ENCODE results near the gene RAVER2. TPM values are rescaled to one million over a fixed set of nuclear protein-coding genes. Genes with fewer than 3 reads are reported as not detected.

The RAVER2 gene
- total and polyA plus RNA-seq, 2 donors (not counting 1 experiment from before 2014, with no cell fraction given): 0.82 to 1.4 TPM

- Histone ChIP-seq H2AFZ (ENCODE audit: insufficient read depth, low read depth, low read length, poor library complexity, severe bottlenecking) (no peak overlapping the region), H3K4me3 (ENCODE audit: control extremely low read depth in 1 of 5, extremely low read depth in 1 of 5, insufficient read depth in 1 of 5, low read depth in 2 of 5, low read length in 4 of 5) (no peak overlapping the region), H3K4me2 (replicated peaks; ENCODE audit: low read depth, low read length, poor library complexity, severe bottlenecking) (no peak overlapping the region), H3K9ac (ENCODE audit: low read length) (no peak overlapping the region), H3K79me2 (ENCODE audit: control insufficient read depth, insufficient read depth, low read length) (peaks cover 6% of the 10 kb centered on the region), H3K27ac (ENCODE audit: low read length in 2 of 2) (no peak overlapping the region), H4K20me1 (ENCODE audit: control insufficient read depth, insufficient read depth, low read length, poor library complexity, severe bottlenecking) (no peaks in the 10 kb centered on the region), H3K27me3 (replicated peaks in 1 of 4; ENCODE audit: control extremely low read depth in 1 of 4, control insufficient read depth in 3 of 4, insufficient read depth in 4 of 4, low read length in 3 of 4) (no peaks in the 10 kb centered on the region), H3K36me3 (replicated peaks in 1 of 2; ENCODE audit: control extremely low read depth in 1 of 2, control insufficient read depth in 1 of 2, extremely low read depth in 1 of 2, insufficient read depth in 2 of 2, low read length in 1 of 2) (peaks cover 7 to 88% of the 10 kb centered on the region in 2 experiments), H3K4me1 (ENCODE audit: control insufficient read depth in 2 of 2, insufficient read depth in 2 of 2, low read length in 2 of 2) (no peaks in the 10 kb centered on the region), H3K9me3 (ENCODE audit: control extremely low read depth in 1 of 3, control insufficient read depth in 2 of 3, insufficient read depth in 1 of 3, low read length in 2 of 3) (no peaks in the 10 kb centered on the region)
- Mint-ChIP-seq H3K27ac (no peak overlapping the region), H3K4me1 (peaks cover 12% of the 10 kb centered on the region), H3K4me3 (no peak overlapping the region), H3K27me3 (no peaks in the 10 kb centered on the region), H3K9me3 (ENCODE audit: insufficient read depth) (no peaks in the 10 kb centered on the region)
- CTCF ChIA-PET: interaction anchor here (0.6 to 1.0 kb wide), 4 partner anchors 25 to 227 kb away, joined by 3 to 4 read pairs (median 3); no protein-coding TSS in a partner anchor
- no peak for ATAC-seq (ENCODE audit: low read depth)
- POLR2A ChIA-PET: no interaction called here
- WGBS (ENCODE audit: insufficient coverage): 98% methylated on average over 4 of the region's 4 CpGs
- DNase-seq: no peak
- TF ChIP-seq EZH2 (IDR thresholded peaks at IDR 0.05; ENCODE audit: borderline replicate concordance, insufficient read depth, low read depth, low read length, poor library complexity, severe bottlenecking) (no peak), CTCF (IDR thresholded peaks at IDR 0.05) (no peak)
- intact Hi-C loops (cut with micrococcal nuclease): no loop called here
Measured at GRCh38 chr1:64848803-64849202, 103.9 kb downstream of the RAVER2 start.

- Histone ChIP-seq H3K27ac (ENCODE audit: low read length in 2 of 2) (no peak overlapping the region), H2AFZ (ENCODE audit: insufficient read depth, low read depth, low read length, poor library complexity, severe bottlenecking) (no peak overlapping the region), H3K36me3 (replicated peaks in 1 of 2; ENCODE audit: control extremely low read depth in 1 of 2, control insufficient read depth in 1 of 2, extremely low read depth in 1 of 2, insufficient read depth in 2 of 2, low read length in 1 of 2) (peaks cover 5 to 89% of the 10 kb centered on the region in 2 experiments), H3K9ac (ENCODE audit: low read length) (no peak overlapping the region), H3K4me1 (ENCODE audit: control insufficient read depth in 2 of 2, insufficient read depth in 2 of 2, low read length in 2 of 2) (no peaks in the 10 kb centered on the region), H3K4me2 (replicated peaks; ENCODE audit: low read depth, low read length, poor library complexity, severe bottlenecking) (no peak overlapping the region), H4K20me1 (ENCODE audit: control insufficient read depth, insufficient read depth, low read length, poor library complexity, severe bottlenecking) (no peaks in the 10 kb centered on the region), H3K79me2 (ENCODE audit: control insufficient read depth, insufficient read depth, low read length) (peaks cover 6% of the 10 kb centered on the region), H3K9me3 (ENCODE audit: control extremely low read depth in 1 of 3, control insufficient read depth in 2 of 3, insufficient read depth in 1 of 3, low read length in 2 of 3) (no peaks in the 10 kb centered on the region), H3K4me3 (ENCODE audit: control extremely low read depth in 1 of 5, extremely low read depth in 1 of 5, insufficient read depth in 1 of 5, low read depth in 2 of 5, low read length in 4 of 5) (no peak overlapping the region), H3K27me3 (replicated peaks in 1 of 4; ENCODE audit: control extremely low read depth in 1 of 4, control insufficient read depth in 3 of 4, insufficient read depth in 4 of 4, low read length in 3 of 4) (no peaks in the 10 kb centered on the region)
- WGBS (ENCODE audit: insufficient coverage): 94% methylated on average over 11 of the region's 11 CpGs
- TF ChIP-seq CTCF (IDR thresholded peaks at IDR 0.05): no peak
- no peak for TF ChIP-seq EZH2 (IDR thresholded peaks at IDR 0.05; ENCODE audit: borderline replicate concordance, insufficient read depth, low read depth, low read length, poor library complexity, severe bottlenecking)
- DNase-seq (no peak), ATAC-seq (ENCODE audit: low read depth) (no peak)
- intact Hi-C loops (cut with micrococcal nuclease): no loop called here
- CTCF ChIA-PET: interaction anchor here (0.9 kb wide), 1 partner anchor 171 kb away, joined by 3 read pairs; no protein-coding TSS in a partner anchor
- Mint-ChIP-seq H3K27ac (peak overlapping the region; percentile 61), H3K27me3 (no peaks in the 10 kb centered on the region), H3K9me3 (ENCODE audit: insufficient read depth) (no peaks in the 10 kb centered on the region), H3K4me1 (peaks cover 9% of the 10 kb centered on the region), H3K4me3 (no peak overlapping the region)
- POLR2A ChIA-PET: no interaction called here
Measured at GRCh38 chr1:64849942-64850341, 105.1 kb downstream of the RAVER2 start.
